Left kidney (tissue), 2 donors: ENCODE results near the gene TSNAXIP1. TPM values are rescaled to one million over a fixed set of nuclear protein-coding genes. Genes with fewer than 3 reads are reported as not detected.
"Not testable (repeated sequence)": the region's sequence is repeated elsewhere in the genome, so short reads cannot be mapped to it uniquely, and the experiment has no call there.

Source experiments
- DNase-seq: peaks from one replicate; pipeline ENCODE4 v3.0.0-alpha.2; 2013
- polyA plus RNA-seq: library from polyadenylated mRNA; unstranded; fragments of 120-200 nt; gene quantifications from one replicate; pipeline ENCODE4 v1.2.1, GENCODE V29; 2013; ENCODE audit not compliant: insufficient read length

Gene TSNAXIP1
- polyA plus RNA-seq, 1 donor: 7.8 TPM

- DNase-seq: no peak
These were observed 27.5 kb downstream of the TSNAXIP1 start for GRCh38 chr16:67834242-67834614.

- not testable (repeated sequence) for DNase-seq
These were observed 30.5 kb downstream of the TSNAXIP1 start for GRCh38 chr16:67837190-67837589.

- DNase-seq: no peak
These were observed 31.1 kb downstream of the TSNAXIP1 start for GRCh38 chr16:67837811-67838210.

GRCh38 chr16:67841198-67841815 is 34.6 kb downstream of the TSNAXIP1 start:
- no peak for DNase-seq

GRCh38 chr16:67841816-67842508 is 35.3 kb downstream of the TSNAXIP1 start, which contains the start of gene THAP11:
Gene THAP11, plus strand, starts transcription at chr16:67842320. Its CDS starts 235 bp downstream, at chr16:67842555.
- DNase-seq: peak; percentile 95

- no peak for DNase-seq
These were observed 36.0 kb downstream of the TSNAXIP1 start for GRCh38 chr16:67842509-67843342.

- DNase-seq: no peak
These were observed 36.7 kb downstream of the TSNAXIP1 start for GRCh38 chr16:67843343-67843765.

- DNase-seq: no peak
These were observed 37.8 kb downstream of the TSNAXIP1 start for GRCh38 chr16:67844497-67844896.

- DNase-seq: no peak
These were observed 38.8 kb downstream of the TSNAXIP1 start for GRCh38 chr16:67845291-67846062.

- DNase-seq: no peak
These were observed 39.3 kb downstream of the TSNAXIP1 start for GRCh38 chr16:67846063-67846319.

- DNase-seq: peak; percentile 97
These were observed 39.8 kb downstream of the TSNAXIP1 start, which contains the start of gene NUTF2 for GRCh38 chr16:67846320-67847063. Gene NUTF2, plus strand, starts transcription at chr16:67846933. Its CDS starts 18,198 bp downstream, at chr16:67865131.

- DNase-seq: no peak
These were observed 40.6 kb downstream of the TSNAXIP1 start, which contains the start of gene CENPT for GRCh38 chr16:67847064-67847861. Gene CENPT, minus strand, starts transcription at chr16:67847693. Its CDS starts 13,834 bp downstream, at chr16:67833859.

- DNase-seq: no peak
These were observed 41.4 kb downstream of the TSNAXIP1 start for GRCh38 chr16:67848118-67848517.

GRCh38 chr16:67853670-67854069 is 47.0 kb downstream of the TSNAXIP1 start:
- DNase-seq: no peak

GRCh38 chr16:67855789-67856188 is 49.1 kb downstream of the TSNAXIP1 start:
- DNase-seq: no peak

- DNase-seq: no peak
These were observed 50.3 kb downstream of the TSNAXIP1 start for GRCh38 chr16:67856927-67857546.

- no peak for DNase-seq
These were observed 51.0 kb downstream of the TSNAXIP1 start for GRCh38 chr16:67857547-67858233.

GRCh38 chr16:67858500-67858899 is 51.8 kb downstream of the TSNAXIP1 start:
- DNase-seq: no peak
